H9 (cell line): Measurements from ENCODE around the gene TIMM50. TPM values are rescaled to one million over a fixed set of nuclear protein-coding genes. Genes with fewer than 3 reads are reported as not detected.

ENCODE experiments used
- DNase-seq: peaks from one replicate; pipeline ENCODE4 v3.0.0-alpha.2; 2017
- H2AFZ ChIP-seq: one replicate; pipeline ENCODE4 v1.6.1; 2013; ENCODE audit warnings: mild to moderate bottlenecking, low read length, control low read depth, moderate library complexity
- H2AK5ac ChIP-seq: 2 replicates; pipeline ENCODE4 v1.6.1; 2013; ENCODE audit warnings: low read length, control low read depth, mixed read lengths; ENCODE audit not compliant: insufficient read length
- H2BK120ac ChIP-seq: one replicate; pipeline ENCODE4 v1.6.1; 2013; ENCODE audit warnings: low read depth, mild to moderate bottlenecking, low read length, control low read depth, inconsistent platforms; ENCODE audit not compliant: poor library complexity, severe bottlenecking
- H2BK12ac ChIP-seq: 2 replicates; pipeline ENCODE4 v1.6.1; 2013; ENCODE audit warnings: low read length, control low read depth, mixed read lengths, low read depth; ENCODE audit not compliant: insufficient read length
- H2BK15ac ChIP-seq: 2 replicates; pipeline ENCODE4 v1.6.1; 2013; ENCODE audit warnings: low read depth, low read length, control low read depth
- H2BK20ac ChIP-seq: one replicate; pipeline ENCODE4 v1.6.1; 2013; ENCODE audit warnings: low read depth, mild to moderate bottlenecking, low read length, control low read depth, inconsistent platforms; ENCODE audit not compliant: poor library complexity, severe bottlenecking
- H2BK5ac ChIP-seq: 2 replicates; pipeline ENCODE4 v1.6.1; 2013; ENCODE audit warnings: low read length, control low read depth, mixed read lengths; ENCODE audit not compliant: insufficient read length
- H3K14ac ChIP-seq: 2 replicates; pipeline ENCODE4 v1.6.1; 2013; ENCODE audit warnings: low read length, control low read depth; ENCODE audit not compliant: insufficient read depth
- H3K18ac ChIP-seq: 2 replicates; pipeline ENCODE4 v1.6.1; 2013; ENCODE audit warnings: low read depth, mild to moderate bottlenecking, mixed read lengths, low read length, control low read depth; ENCODE audit not compliant: insufficient read length
- H3K23ac ChIP-seq: 2 replicates; pipeline ENCODE4 v1.6.1; 2013; ENCODE audit warnings: low read length, control low read depth, mixed read lengths, low read depth; ENCODE audit not compliant: insufficient read length
- H3K23me2 ChIP-seq: 2 replicates; pipeline ENCODE4 v1.6.1; 2013; ENCODE audit warnings: low read depth, mild to moderate bottlenecking, mixed read lengths, low read length, control low read depth; ENCODE audit not compliant: insufficient read length, poor library complexity, severe bottlenecking
- H3K27ac ChIP-seq: 2 replicates; pipeline ENCODE4 v1.5.1; 2013; ENCODE audit warnings: low read length, control low read depth, mixed read lengths, low read depth; ENCODE audit not compliant: insufficient read length
- H3K27me3 ChIP-seq: 2 replicates; pipeline ENCODE4 v1.6.1; 2013; ENCODE audit warnings: low read length, control low read depth, inconsistent platforms; ENCODE audit not compliant: insufficient read depth
- H3K4ac ChIP-seq: 2 replicates; pipeline ENCODE4 v1.6.1; 2013; ENCODE audit warnings: low read depth, mild to moderate bottlenecking, control low read depth, inconsistent platforms, low read length, moderate library complexity
- H3K4me1 ChIP-seq: 2 replicates; pipeline ENCODE4 v1.6.1; 2013; ENCODE audit warnings: low read length, control low read depth, inconsistent platforms; ENCODE audit not compliant: insufficient read depth
- H3K4me2 ChIP-seq: 2 replicates; pipeline ENCODE4 v1.6.1; 2013; ENCODE audit warnings: low read length, control low read depth, mixed read lengths; ENCODE audit not compliant: insufficient read length, insufficient read depth
- H3K56ac ChIP-seq: 2 replicates; pipeline ENCODE4 v1.6.1; 2013; ENCODE audit warnings: low read depth, mild to moderate bottlenecking, mixed read lengths, low read length, control low read depth; ENCODE audit not compliant: insufficient read length
- H3K79me1 ChIP-seq: 2 replicates; pipeline ENCODE4 v1.6.1; 2013; ENCODE audit warnings: low read depth, mild to moderate bottlenecking, moderate library complexity, low read length, control low read depth, inconsistent platforms; ENCODE audit not compliant: insufficient read depth, poor library complexity, severe bottlenecking
- H3K79me2 ChIP-seq: 2 replicates; pipeline ENCODE4 v1.6.1; 2013; ENCODE audit warnings: low read length, control low read depth, inconsistent platforms; ENCODE audit not compliant: insufficient read depth
- H3K9ac ChIP-seq: 2 replicates; pipeline ENCODE4 v1.6.1; 2013; ENCODE audit warnings: low read length, control low read depth, mixed read lengths; ENCODE audit not compliant: insufficient read length; ENCODE audit errors: extremely low read depth
- H3K9me3 ChIP-seq: one replicate; pipeline ENCODE4 v1.6.1; 2013; ENCODE audit warnings: low read depth, low read length, inconsistent platforms; ENCODE audit not compliant: control insufficient read depth
- H3T11ph ChIP-seq: one replicate; pipeline ENCODE4 v1.6.1; 2013; ENCODE audit warnings: mild to moderate bottlenecking, low read length, control low read depth, inconsistent platforms
- H4K20me1 ChIP-seq: one replicate; pipeline ENCODE4 v1.6.1; 2013; ENCODE audit not compliant: control insufficient read depth, insufficient read length, insufficient read depth
- H4K5ac ChIP-seq: 2 replicates; pipeline ENCODE4 v1.6.1; 2013; ENCODE audit warnings: low read depth, mild to moderate bottlenecking, mixed read lengths, low read length, control low read depth; ENCODE audit not compliant: insufficient read length
- H4K8ac ChIP-seq: replicated peaks from 2 replicates; pipeline ENCODE4 v1.6.1; 2013; ENCODE audit warnings: low read length, control low read depth, mixed read lengths, low read depth; ENCODE audit not compliant: insufficient read length
- H4K91ac ChIP-seq: 2 replicates; pipeline ENCODE4 v1.6.1; 2013; ENCODE audit warnings: low read depth, mild to moderate bottlenecking, moderate library complexity, mixed read lengths, low read length, control low read depth; ENCODE audit not compliant: insufficient read length
- H3K27ac Mint-ChIP-seq, 3 experiments: 2 replicates in 2 of 3; 3 replicates in 1 of 3; pipeline ENCODE4 v1.8.0; 2020 to 2021; ENCODE audit warnings: mixed read lengths in 3 of 3, mild to moderate bottlenecking in 1 of 3, moderate library complexity in 1 of 3
- H3K27me3 Mint-ChIP-seq: 2 replicates; pipeline ENCODE4 v1.8.0; 2021; ENCODE audit warnings: low read depth, mild to moderate bottlenecking, moderate library complexity, mixed read lengths
- H3K36me3 Mint-ChIP-seq, 3 experiments: 2 replicates in 2 of 3; 3 replicates in 1 of 3; pipeline ENCODE4 v1.8.0; 2020 to 2021; ENCODE audit warnings: low read depth in 3 of 3, mixed read lengths in 3 of 3; ENCODE audit not compliant: insufficient read depth in 1 of 3
- H3K4me1 Mint-ChIP-seq, 2 experiments: 2 replicates each; pipeline ENCODE4 v1.8.0; 2020; ENCODE audit warnings: mixed read lengths in 2 of 2
- H3K4me3 Mint-ChIP-seq, 2 experiments: 2 replicates in 1 of 2; 3 replicates in 1 of 2; pipeline ENCODE4 v1.8.0; 2020 to 2021; ENCODE audit warnings: mild to moderate bottlenecking in 2 of 2, mixed read lengths in 2 of 2, moderate library complexity in 1 of 2
- H3K9me3 Mint-ChIP-seq, 2 experiments: 2 replicates in 1 of 2; 3 replicates in 1 of 2; pipeline ENCODE4 v1.8.0; 2020; ENCODE audit warnings: mild to moderate bottlenecking in 2 of 2, mixed read lengths in 2 of 2, moderate library complexity in 1 of 2
- CTCF ChIP-seq: fragments of 200-600 bp; sonication (generic); conservative IDR thresholded peaks from 3 replicates; pipeline ENCODE4 v1.8.0; 2021; ENCODE audit warnings: antibody characterized with exemption, mild to moderate bottlenecking
- WGBS: extraction: QIAGEN DNeasy Blood & Tissue Kit; methylation state at CpG from one replicate; pipeline ENCODE4 v1.1.7; 2013; ENCODE audit warnings: missing lambda C conversion rate, low lambda C conversion rate, mixed read lengths; ENCODE audit not compliant: insufficient read length; ENCODE audit errors: extremely low coverage; 5-methylcytosine and 5-hydroxymethylcytosine counted together
- total RNA-seq: library from RNA; stranded (reverse); gene quantifications from 2 replicates; pipeline ENCODE4 v1.2.1, GENCODE V29; 2021

TIMM50 gene
- total RNA-seq, 1 experiment from 2014 or later = 128 TPM

DNA sequence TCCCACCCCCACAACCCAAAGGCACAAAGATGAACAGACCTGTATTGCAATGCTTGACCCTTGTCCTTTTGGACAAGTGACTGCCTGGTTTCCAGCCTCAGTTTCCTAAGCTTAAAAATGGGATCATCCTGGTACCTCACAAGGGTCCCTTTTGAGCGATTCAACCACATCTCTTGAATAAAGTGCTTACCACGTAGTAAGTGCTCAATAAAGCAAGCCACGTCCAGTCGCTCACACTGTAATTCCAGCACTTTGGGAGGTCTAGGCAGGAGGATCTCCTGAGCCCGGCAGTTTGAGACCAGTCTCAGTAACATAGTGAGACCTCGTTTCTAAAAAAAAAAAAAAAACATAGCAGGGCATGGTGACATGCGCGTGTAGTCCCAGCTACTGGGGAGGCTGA lies 19.3 kb downstream of the TIMM50 start:
- Histone ChIP-seq H3K79me1 (no peaks in the 10 kb centered on the region), H3K9ac (no peak overlapping the region), H3K79me2 (no peaks in the 10 kb centered on the region), H3K4me2 (peak overlapping the region; percentile 91), H3K56ac (no peak overlapping the region), H3K23ac (no peak overlapping the region), H3K4ac (no peak overlapping the region), H3K27me3 (peaks cover 8% of the 10 kb centered on the region; the same call in 1 of the 2 replicates), H3T11ph (no peak overlapping the region), H4K5ac (no peak overlapping the region), H3K9me3 (no peaks in the 10 kb centered on the region), H4K8ac (no peak overlapping the region), H2BK5ac (no peak overlapping the region), H3K4me1 (no peaks in the 10 kb centered on the region), H2BK12ac (no peak overlapping the region), H4K20me1 (no peaks in the 10 kb centered on the region), H2AK5ac (no peak overlapping the region), H3K23me2 (peaks cover 10% of the 10 kb centered on the region), H2BK120ac (no peak overlapping the region), H3K27ac (no peak overlapping the region), H3K18ac (no peak overlapping the region), H2BK15ac (no peak overlapping the region), H4K91ac (no peak overlapping the region), H2BK20ac (no peak overlapping the region), H2AFZ (no peak overlapping the region), H3K14ac (no peak overlapping the region)
- Mint-ChIP-seq H3K36me3 (peaks cover 0 to 15% (median 0%) of the 10 kb centered on the region in 3 experiments; a peak in 3 of 7 replicates), H3K27me3 (peaks cover 83% of the 10 kb centered on the region), H3K4me3 (peak overlapping the region in 1 of 2 experiments; percentile 84; a peak in 4 of 5 replicates), H3K4me1 (peaks cover 9 to 15% of the 10 kb centered on the region in 2 experiments), H3K9me3 (peaks cover 4 to 9% of the 10 kb centered on the region in 2 experiments), H3K27ac (no peak overlapping the region)
- TF ChIP-seq CTCF = no peak
- no CpG with 5 or more reads among the region's 8 CpGs for WGBS
- no peak for DNase-seq
